CD4-positive, alpha-beta memory T cell (primary cell): ENCODE measurements around the gene ACTC1. TPM values are rescaled to one million over a fixed set of nuclear protein-coding genes. Genes with fewer than 3 reads are reported as not detected.
"Not testable (repeated sequence)": the region's sequence is repeated elsewhere in the genome, so short reads cannot be mapped to it uniquely, and the experiment has no call there.

Experiments
- CTCF ChIA-PET: fragments of 350-600 bp; sonication (Branson Sonifier 250); formaldehyde crosslinking; loops from one replicate; lab custom pipeline; 2021; ENCODE audit warnings: inconsistent platforms; ENCODE audit not compliant: partially characterized antibody; lab: Charles Lee
- POLR2A ChIA-PET: fragments of 350-600 bp; sonication (Branson Sonifier 250); formaldehyde crosslinking; loops from one replicate; lab custom pipeline; 2021; ENCODE audit not compliant: partially characterized antibody; lab: Charles Lee
- DNase-seq, 5 donors: peaks; one replicate each; pipeline versions ENCODE4 v3.0.0 to v3.0.0-alpha.2; 2020 to 2022; ENCODE audit warnings: mixed read lengths in 1 of 5
- H3K27ac ChIP-seq: one replicate; pipeline ENCODE4 v1.7.0; 2013; ENCODE audit warnings: low read depth, low read length
- H3K27me3 ChIP-seq: 2 replicates; pipeline ENCODE4 v1.7.0; 2013; ENCODE audit warnings: mild to moderate bottlenecking, low read length, moderate library complexity; ENCODE audit not compliant: insufficient read depth
- H3K36me3 ChIP-seq: 2 replicates; pipeline ENCODE4 v1.7.0; 2013; ENCODE audit warnings: mild to moderate bottlenecking, low read length, moderate library complexity; ENCODE audit not compliant: insufficient read depth
- H3K4me1 ChIP-seq: 2 replicates; pipeline ENCODE4 v1.7.0; 2013; ENCODE audit warnings: mild to moderate bottlenecking, low read length, moderate library complexity; ENCODE audit not compliant: insufficient read depth
- H3K4me3 ChIP-seq, 2 donors: one replicate each; pipeline ENCODE4 v1.7.0; 2013; ENCODE audit warnings: low read length in 2 of 2, mild to moderate bottlenecking in 1 of 2
- H3K9me3 ChIP-seq, 2 donors: one replicate each; pipeline ENCODE4 v1.7.0; 2013; ENCODE audit warnings: low read length in 2 of 2, control low read depth in 1 of 2; ENCODE audit not compliant: control insufficient read depth in 1 of 2
- H3K27ac Mint-ChIP-seq, 7 donors: one replicate each; pipeline ENCODE4 v1.8.0; 2020 to 2021; ENCODE audit warnings: mixed read lengths in 7 of 7, mild to moderate bottlenecking in 6 of 7, inconsistent platforms in 3 of 7, moderate library complexity in 3 of 7
- H3K27me3 Mint-ChIP-seq, 2 donors: one replicate each; pipeline ENCODE4 v1.8.0; 2020 to 2021; ENCODE audit warnings: mixed read lengths in 2 of 2
- H3K36me3 Mint-ChIP-seq, 2 donors: one replicate each; pipeline ENCODE4 v1.8.0; 2020 to 2021; ENCODE audit warnings: mixed read lengths in 2 of 2, inconsistent platforms in 1 of 2, mild to moderate bottlenecking in 1 of 2
- H3K4me1 Mint-ChIP-seq, 4 donors: one replicate each; pipeline ENCODE4 v1.8.0; 2020 to 2021; ENCODE audit warnings: mixed read lengths in 4 of 4, mild to moderate bottlenecking in 1 of 4
- H3K4me3 Mint-ChIP-seq, 8 donors: one replicate each; pipeline ENCODE4 v1.8.0; 2020 to 2021; ENCODE audit warnings: mixed read lengths in 8 of 8, mild to moderate bottlenecking in 7 of 8, moderate library complexity in 6 of 8, inconsistent platforms in 3 of 8
- H3K9me3 Mint-ChIP-seq, 8 donors: one replicate each; pipeline ENCODE4 v1.8.0; 2020 to 2021; ENCODE audit warnings: mixed read lengths in 8 of 8, mild to moderate bottlenecking in 5 of 8, inconsistent platforms in 3 of 8, moderate library complexity in 1 of 8
- intact Hi-C: fragments of 100-400 bp; cut with micrococcal nuclease; formaldehyde crosslinking; loops from one replicate; pipeline ENCODE4 v1.15.1; 2023
- polyA plus RNA-seq, 2 donors: library from polyadenylated mRNA; unstranded; fragments of 300-500 nt; fragmentation: Illumina TruSeq; gene quantifications; one replicate each; pipeline ENCODE4 v1.2.3, GENCODE V29; 2021
- total RNA-seq, 2 experiments: library from RNA; stranded (reverse); gene quantifications; one replicate each; pipeline ENCODE4 v1.2.3, GENCODE V29; 2021

The ACTC1 gene
- total and polyA plus RNA-seq, 4 experiments from 2014 or later = not detected

DNA sequence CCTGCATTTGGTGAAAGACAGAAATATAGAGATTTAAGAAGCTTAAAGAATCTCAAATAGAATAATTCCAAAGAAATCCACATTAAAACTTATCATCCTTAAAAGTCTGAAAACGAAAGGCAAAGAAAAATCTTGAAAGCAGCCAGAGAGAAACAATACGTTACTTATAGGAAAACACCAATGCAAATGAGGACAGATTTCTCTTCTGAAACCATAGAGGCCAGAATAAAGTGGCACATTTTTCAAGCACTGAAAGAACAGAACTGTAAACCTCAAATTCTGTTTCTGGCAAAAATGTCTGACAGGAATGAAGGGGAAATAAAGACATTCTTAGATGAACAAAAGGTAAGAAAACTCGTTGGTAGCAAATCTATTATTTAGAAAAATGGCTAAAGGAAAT, 13.8 kb upstream of the ACTC1 start:
- Mint-ChIP-seq H3K4me1 (no peaks in the 10 kb centered on the region), H3K27ac (no peak overlapping the region), H3K4me3 (no peak overlapping the region), H3K9me3 (peaks cover 0 to 12% (median 6%) of the 10 kb centered on the region in 8 donors), H3K27me3 (peaks cover 16 to 25% of the 10 kb centered on the region in 2 donors), H3K36me3 (no peaks in the 10 kb centered on the region)
- Histone ChIP-seq H3K27ac (no peak overlapping the region), H3K4me3 (no peak overlapping the region), H3K4me1 (no peaks in the 10 kb centered on the region), H3K9me3 (no peaks in the 10 kb centered on the region), H3K27me3 (no peaks in the 10 kb centered on the region), H3K36me3 (no peaks in the 10 kb centered on the region)
- intact Hi-C loops = no loop called here
- no peak for DNase-seq
- ChIA-PET CTCF (no interaction called here), POLR2A (no interaction called here)

- H3K4me1 ChIP-seq = no peaks in the 10 kb centered on the region
- no peak overlapping the region for H3K27ac ChIP-seq
- POLR2A ChIA-PET = no interaction called here
- no peaks in the 10 kb centered on the region for H3K36me3 ChIP-seq
- H3K27me3 ChIP-seq = no peaks in the 10 kb centered on the region
- Mint-ChIP-seq H3K27ac (no peak overlapping the region), H3K9me3 (peaks cover 0 to 12% (median 6%) of the 10 kb centered on the region in 8 donors), H3K27me3 (peaks cover 14 to 25% of the 10 kb centered on the region in 2 donors), H3K36me3 (no peaks in the 10 kb centered on the region), H3K4me3 (no peak overlapping the region), H3K4me1 (no peaks in the 10 kb centered on the region)
- intact Hi-C loops = no loop called here
- DNase-seq = no peak
- CTCF ChIA-PET = no interaction called here
- H3K9me3 ChIP-seq = no peaks in the 10 kb centered on the region
- no peak overlapping the region for H3K4me3 ChIP-seq
These were observed 12.7 kb upstream of the ACTC1 start for GRCh38 chr15:34808016-34808415.

DNA sequence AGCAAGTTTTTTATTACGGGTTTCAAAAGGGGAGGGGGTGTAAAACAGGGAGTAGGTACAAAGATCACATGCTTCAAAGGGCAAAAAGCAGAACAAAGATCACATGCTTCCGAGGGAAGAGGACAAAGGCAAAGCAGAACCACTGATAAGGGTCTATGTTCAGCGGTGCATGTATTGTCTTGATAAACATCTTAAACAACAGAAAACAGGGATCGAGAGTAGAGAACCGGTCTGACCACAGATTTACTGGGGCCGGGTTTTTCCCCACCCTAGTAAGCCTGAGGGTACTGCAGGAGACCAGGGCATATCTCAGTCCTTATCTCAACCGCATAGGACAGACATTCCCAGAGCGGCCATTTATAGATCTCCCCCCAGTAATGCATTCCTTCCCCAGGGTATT, 11.9 kb upstream of the ACTC1 start:
- H3K9me3 ChIP-seq, H3K27me3 ChIP-seq, intact Hi-C loops, H3K4me3 ChIP-seq, POLR2A ChIA-PET, H3K27ac Mint-ChIP-seq, H3K36me3 Mint-ChIP-seq, H3K4me1 Mint-ChIP-seq, H3K4me1 ChIP-seq, CTCF ChIA-PET, H3K36me3 ChIP-seq, H3K4me3 Mint-ChIP-seq, DNase-seq, H3K27ac ChIP-seq: not testable (repeated sequence)
- peaks cover 0 to 12% (median 6%) of the 10 kb centered on the region in 8 donors for H3K9me3 Mint-ChIP-seq
- peaks cover 12 to 25% of the 10 kb centered on the region in 2 donors for H3K27me3 Mint-ChIP-seq

- H3K36me3 Mint-ChIP-seq = no peaks in the 10 kb centered on the region
- no peak overlapping the region for H3K27ac Mint-ChIP-seq
- no peaks in the 10 kb centered on the region for H3K9me3 ChIP-seq
- H3K4me3 Mint-ChIP-seq = no peak overlapping the region
- no peaks in the 10 kb centered on the region for H3K4me1 ChIP-seq
- CTCF ChIA-PET = no interaction called here
- H3K4me1 Mint-ChIP-seq = no peaks in the 10 kb centered on the region
- no peak overlapping the region for H3K4me3 ChIP-seq
- no peak for DNase-seq
- POLR2A ChIA-PET = no interaction called here
- peaks cover 8 to 22% of the 10 kb centered on the region in 2 donors for H3K27me3 Mint-ChIP-seq
- no peaks in the 10 kb centered on the region for H3K36me3 ChIP-seq
- no peaks in the 10 kb centered on the region for H3K27me3 ChIP-seq
- H3K9me3 Mint-ChIP-seq = peaks cover 0 to 12% (median 6%) of the 10 kb centered on the region in 8 donors
- no peak overlapping the region for H3K27ac ChIP-seq
- intact Hi-C loops = no loop called here
These were observed 9.4 kb upstream of the ACTC1 start for GRCh38 chr15:34804776-34805175.

- no peaks in the 10 kb centered on the region for H3K4me1 ChIP-seq
- ChIA-PET CTCF (no interaction called here), POLR2A (no interaction called here)
- Mint-ChIP-seq H3K4me1 (no peaks in the 10 kb centered on the region), H3K27ac (no peak overlapping the region), H3K4me3 (no peak overlapping the region), H3K9me3 (peaks cover 0 to 12% (median 6%) of the 10 kb centered on the region in 8 donors), H3K27me3 (peaks cover 10 to 23% of the 10 kb centered on the region in 2 donors), H3K36me3 (no peaks in the 10 kb centered on the region)
- no peaks in the 10 kb centered on the region for H3K36me3 ChIP-seq
- H3K27ac ChIP-seq = no peak overlapping the region
- H3K27me3 ChIP-seq = no peaks in the 10 kb centered on the region
- no peaks in the 10 kb centered on the region for H3K9me3 ChIP-seq
- no peak overlapping the region for H3K4me3 ChIP-seq
- intact Hi-C loops = no loop called here
- no peak for DNase-seq
These were observed 8.8 kb upstream of the ACTC1 start for GRCh38 chr15:34804113-34804512.

DNA sequence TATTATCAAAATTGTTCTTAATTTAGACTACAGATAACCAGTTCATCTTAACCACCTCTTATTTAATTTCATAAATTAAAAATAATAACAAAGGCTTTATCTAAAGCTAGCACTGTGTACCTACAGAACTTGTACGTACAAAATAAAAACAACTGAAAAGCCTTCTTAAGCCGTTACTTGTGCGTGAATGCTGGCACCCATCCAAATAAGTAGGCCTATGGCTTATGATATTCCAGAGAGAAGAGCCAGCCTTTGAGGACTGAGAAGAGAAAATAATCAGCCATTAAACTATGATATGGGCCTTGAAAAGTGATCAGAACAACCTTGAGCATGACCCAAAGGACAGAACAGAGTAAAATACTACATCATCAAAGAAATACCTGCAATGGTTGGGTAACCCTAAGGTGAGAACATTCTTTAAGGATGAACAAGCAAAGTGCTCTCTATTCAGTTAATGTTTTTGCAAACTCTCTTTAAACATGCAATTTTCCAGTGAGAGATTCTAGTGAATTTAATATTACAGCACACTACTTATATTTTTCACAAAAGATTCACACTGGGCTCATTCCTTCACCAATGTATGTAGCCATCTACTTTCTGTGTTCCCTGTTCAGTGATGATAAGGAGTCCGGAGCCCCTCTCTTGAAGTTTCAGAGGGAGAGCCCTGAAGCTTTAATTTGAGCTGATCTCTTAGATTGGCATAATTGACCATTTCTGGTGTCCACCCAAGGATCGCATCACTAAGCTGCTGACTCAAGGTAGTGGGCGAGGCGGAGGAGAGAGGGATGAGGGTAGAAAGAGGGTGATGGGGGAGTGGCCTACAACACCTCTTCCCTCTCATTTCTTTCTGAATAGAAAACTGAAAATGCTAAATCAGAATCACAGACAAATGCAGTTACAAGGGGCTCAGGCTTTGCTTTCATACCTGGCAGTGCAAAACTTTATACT, 7.7 kb upstream of the ACTC1 start:
- Mint-ChIP-seq H3K9me3 (peaks cover 0 to 12% (median 4%) of the 10 kb centered on the region in 8 donors), H3K4me3 (no peak overlapping the region), H3K36me3 (no peaks in the 10 kb centered on the region), H3K27ac (no peak overlapping the region), H3K4me1 (no peaks in the 10 kb centered on the region), H3K27me3 (peaks cover 11 to 23% of the 10 kb centered on the region in 2 donors)
- no peaks in the 10 kb centered on the region for H3K36me3 ChIP-seq
- intact Hi-C loops = no loop called here
- no peaks in the 10 kb centered on the region for H3K27me3 ChIP-seq
- DNase-seq = no peak
- no peak overlapping the region for H3K4me3 ChIP-seq
- CTCF ChIA-PET = no interaction called here
- no peaks in the 10 kb centered on the region for H3K9me3 ChIP-seq
- H3K27ac ChIP-seq = no peak overlapping the region
- no peaks in the 10 kb centered on the region for H3K4me1 ChIP-seq
- POLR2A ChIA-PET = no interaction called here

DNA sequence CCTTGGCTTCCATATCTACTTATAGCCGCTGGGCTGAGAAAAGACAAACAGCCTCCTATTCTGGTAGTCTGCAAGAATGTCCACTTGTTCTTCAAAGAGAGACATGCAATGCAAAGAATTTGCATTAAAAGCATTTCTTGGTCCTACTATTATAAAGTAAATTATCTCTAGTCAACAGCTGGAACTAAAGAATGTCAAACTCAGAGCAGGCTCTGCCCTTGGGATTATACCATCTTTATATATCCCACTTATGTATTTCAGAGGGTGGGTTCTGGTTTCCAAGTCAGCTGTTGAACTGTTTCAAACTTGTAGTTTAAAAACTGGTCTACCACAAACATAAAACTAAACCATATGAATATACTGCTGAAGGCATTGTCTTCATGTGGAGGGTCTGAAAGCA, 7.0 kb upstream of the ACTC1 start:
- no peak for DNase-seq
- H3K27me3 ChIP-seq = no peaks in the 10 kb centered on the region
- no peaks in the 10 kb centered on the region for H3K36me3 ChIP-seq
- Mint-ChIP-seq H3K27me3 (peaks cover 14 to 26% of the 10 kb centered on the region in 2 donors), H3K9me3 (peaks cover 0 to 12% (median 4%) of the 10 kb centered on the region in 8 donors), H3K4me1 (no peaks in the 10 kb centered on the region), H3K4me3 (no peak overlapping the region), H3K27ac (no peak overlapping the region), H3K36me3 (no peaks in the 10 kb centered on the region)
- CTCF ChIA-PET = no interaction called here
- POLR2A ChIA-PET = no interaction called here
- intact Hi-C loops = no loop called here
- H3K27ac ChIP-seq = no peak overlapping the region
- H3K4me3 ChIP-seq = no peak overlapping the region
- no peaks in the 10 kb centered on the region for H3K9me3 ChIP-seq
- H3K4me1 ChIP-seq = no peaks in the 10 kb centered on the region
